ENCODE results near the gene CENPU. TPM values are rescaled to one million over a fixed set of nuclear protein-coding genes. Genes with fewer than 3 reads are reported as not detected.

The CENPU gene
- total RNA-seq, 1 donor from 2014 or later: 52.1 TPM

DNA sequence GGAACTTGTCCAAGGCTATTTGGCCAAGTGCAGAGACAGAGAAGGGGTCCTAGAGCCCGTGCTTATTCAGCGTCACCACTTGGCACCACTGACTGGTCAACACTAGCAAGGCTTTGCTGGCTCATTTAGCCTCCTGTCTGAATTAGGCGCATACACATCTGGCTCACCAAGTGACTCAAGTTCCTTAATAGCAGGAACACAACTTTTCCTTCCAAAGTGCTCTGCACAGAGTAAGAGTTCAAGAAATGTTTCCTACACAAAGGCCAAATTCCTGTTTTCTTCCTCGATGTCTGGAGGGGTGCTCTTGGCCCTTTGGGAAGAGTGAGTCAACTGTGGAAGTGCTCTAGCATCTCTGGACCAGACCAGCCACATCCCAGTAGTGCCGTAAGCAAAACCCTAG lies 26.8 kb upstream of the CENPU start:
- Mint-ChIP-seq H3K4me1 (ENCODE audit: unreplicated experiment) (peaks cover 6% of the 10 kb centered on the region), H3K9me3 (no peaks in the 10 kb centered on the region), H3K27me3 (no peaks in the 10 kb centered on the region), H3K4me3 (no peak overlapping the region), H3K27ac (no peak overlapping the region), H3K36me3 (peaks cover 34% of the 10 kb centered on the region)
- TF ChIP-seq, protein P1, sequence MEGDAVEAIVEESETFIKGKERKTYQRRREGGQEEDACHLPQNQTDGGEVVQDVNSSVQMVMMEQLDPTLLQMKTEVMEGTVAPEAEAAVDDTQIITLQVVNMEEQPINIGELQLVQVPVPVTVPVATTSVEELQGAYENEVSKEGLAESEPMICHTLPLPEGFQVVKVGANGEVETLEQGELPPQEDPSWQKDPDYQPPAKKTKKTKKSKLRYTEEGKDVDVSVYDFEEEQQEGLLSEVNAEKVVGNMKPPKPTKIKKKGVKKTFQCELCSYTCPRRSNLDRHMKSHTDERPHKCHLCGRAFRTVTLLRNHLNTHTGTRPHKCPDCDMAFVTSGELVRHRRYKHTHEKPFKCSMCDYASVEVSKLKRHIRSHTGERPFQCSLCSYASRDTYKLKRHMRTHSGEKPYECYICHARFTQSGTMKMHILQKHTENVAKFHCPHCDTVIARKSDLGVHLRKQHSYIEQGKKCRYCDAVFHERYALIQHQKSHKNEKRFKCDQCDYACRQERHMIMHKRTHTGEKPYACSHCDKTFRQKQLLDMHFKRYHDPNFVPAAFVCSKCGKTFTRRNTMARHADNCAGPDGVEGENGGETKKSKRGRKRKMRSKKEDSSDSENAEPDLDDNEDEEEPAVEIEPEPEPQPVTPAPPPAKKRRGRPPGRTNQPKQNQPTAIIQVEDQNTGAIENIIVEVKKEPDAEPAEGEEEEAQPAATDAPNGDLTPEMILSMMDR (conservative IDR thresholded peaks at IDR 0.05): no peak
- no peak for DNase-seq (ENCODE audit: extremely low spot score, unreplicated experiment)

DNA sequence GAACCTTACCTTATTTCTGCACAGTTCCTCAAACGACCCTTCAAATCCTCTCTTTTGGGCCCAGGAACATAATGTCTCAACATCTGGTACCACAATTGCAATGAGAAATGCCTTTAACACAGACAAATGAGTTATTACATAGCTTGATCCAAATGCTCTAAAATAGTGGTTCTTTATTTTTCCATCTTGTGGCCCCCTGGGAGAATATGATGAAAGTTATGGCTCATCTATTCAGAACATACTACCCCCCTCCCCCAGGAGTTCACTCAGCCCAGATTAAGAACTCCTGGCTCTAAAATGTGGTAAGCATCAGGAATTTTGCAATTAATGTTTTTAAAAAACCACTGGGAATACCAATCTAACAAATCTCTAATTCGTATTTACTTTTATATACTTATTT lies 23.9 kb upstream of the CENPU start:
- Mint-ChIP-seq H3K27me3 (no peaks in the 10 kb centered on the region), H3K36me3 (peaks cover 31% of the 10 kb centered on the region), H3K9me3 (no peaks in the 10 kb centered on the region), H3K4me1 (ENCODE audit: unreplicated experiment) (no peaks in the 10 kb centered on the region), H3K4me3 (no peak overlapping the region), H3K27ac (no peak overlapping the region)
- TF ChIP-seq, protein P1 (conservative IDR thresholded peaks at IDR 0.05): no peak
- no peak for DNase-seq (ENCODE audit: extremely low spot score, unreplicated experiment)

DNA sequence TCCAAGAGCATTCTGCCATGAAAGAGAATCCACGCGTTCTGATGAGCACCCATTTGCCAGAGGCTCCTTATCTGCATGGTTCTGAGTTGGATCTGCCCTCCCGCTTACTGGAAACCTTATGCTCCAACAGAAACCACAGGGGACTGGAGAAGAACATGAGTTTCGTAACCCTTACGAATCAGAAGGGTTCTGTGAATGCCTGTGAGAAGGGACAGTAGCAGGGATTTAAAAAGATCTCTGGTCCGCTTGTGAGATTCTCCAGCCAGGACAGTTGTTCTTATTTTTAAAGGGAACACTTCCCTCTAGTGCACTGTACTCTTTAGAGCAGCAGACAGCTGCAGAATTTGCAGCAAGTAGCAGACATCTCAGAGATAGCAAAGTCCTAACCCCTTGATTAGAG lies 22.5 kb upstream of the CENPU start:
- no peak for DNase-seq (ENCODE audit: extremely low spot score, unreplicated experiment)
- no peak overlapping the region for H3K4me3 Mint-ChIP-seq

DNA sequence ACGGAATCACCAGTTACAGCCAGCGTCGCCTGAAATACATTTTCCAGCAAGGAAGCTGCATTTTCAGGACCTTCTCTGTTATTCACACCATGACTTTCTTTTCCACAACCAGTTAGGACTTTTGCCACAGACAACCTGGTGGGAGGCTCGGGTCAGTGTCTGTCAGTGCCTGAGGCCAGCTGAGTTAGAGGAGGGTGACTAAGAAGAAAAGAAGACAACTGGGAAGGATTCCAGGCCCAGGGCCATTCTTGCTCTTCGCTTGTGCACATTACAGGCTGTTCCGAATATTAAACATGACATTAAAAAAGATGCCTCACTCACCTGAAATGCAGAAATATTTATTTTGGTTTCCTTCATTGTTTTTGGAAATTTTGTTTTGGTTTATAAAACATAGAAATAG lies 21.4 kb upstream of the CENPU start:
- DNase-seq (ENCODE audit: extremely low spot score, unreplicated experiment): no peak
- TF ChIP-seq, protein P1 (conservative IDR thresholded peaks at IDR 0.05): no peak
- H3K4me1 Mint-ChIP-seq (ENCODE audit: unreplicated experiment): peaks cover 7% of the 10 kb centered on the region
- H3K9me3 Mint-ChIP-seq: no peaks in the 10 kb centered on the region
- peak overlapping the region; percentile 7 for H3K27ac Mint-ChIP-seq
- no peak overlapping the region for H3K4me3 Mint-ChIP-seq
- no peaks in the 10 kb centered on the region for H3K27me3 Mint-ChIP-seq
- H3K36me3 Mint-ChIP-seq: peaks cover 30% of the 10 kb centered on the region

More for the DNA sequence above, 22.5 kb upstream of the CENPU start:
- H3K27me3 Mint-ChIP-seq: no peaks in the 10 kb centered on the region
- H3K36me3 Mint-ChIP-seq: peaks cover 31% of the 10 kb centered on the region
- H3K9me3 Mint-ChIP-seq: no peaks in the 10 kb centered on the region
- peaks cover under 1% of the 10 kb centered on the region for H3K4me1 Mint-ChIP-seq (ENCODE audit: unreplicated experiment)
- TF ChIP-seq, protein P1 (conservative IDR thresholded peaks at IDR 0.05): no peak
- H3K27ac Mint-ChIP-seq: no peak overlapping the region

DNA sequence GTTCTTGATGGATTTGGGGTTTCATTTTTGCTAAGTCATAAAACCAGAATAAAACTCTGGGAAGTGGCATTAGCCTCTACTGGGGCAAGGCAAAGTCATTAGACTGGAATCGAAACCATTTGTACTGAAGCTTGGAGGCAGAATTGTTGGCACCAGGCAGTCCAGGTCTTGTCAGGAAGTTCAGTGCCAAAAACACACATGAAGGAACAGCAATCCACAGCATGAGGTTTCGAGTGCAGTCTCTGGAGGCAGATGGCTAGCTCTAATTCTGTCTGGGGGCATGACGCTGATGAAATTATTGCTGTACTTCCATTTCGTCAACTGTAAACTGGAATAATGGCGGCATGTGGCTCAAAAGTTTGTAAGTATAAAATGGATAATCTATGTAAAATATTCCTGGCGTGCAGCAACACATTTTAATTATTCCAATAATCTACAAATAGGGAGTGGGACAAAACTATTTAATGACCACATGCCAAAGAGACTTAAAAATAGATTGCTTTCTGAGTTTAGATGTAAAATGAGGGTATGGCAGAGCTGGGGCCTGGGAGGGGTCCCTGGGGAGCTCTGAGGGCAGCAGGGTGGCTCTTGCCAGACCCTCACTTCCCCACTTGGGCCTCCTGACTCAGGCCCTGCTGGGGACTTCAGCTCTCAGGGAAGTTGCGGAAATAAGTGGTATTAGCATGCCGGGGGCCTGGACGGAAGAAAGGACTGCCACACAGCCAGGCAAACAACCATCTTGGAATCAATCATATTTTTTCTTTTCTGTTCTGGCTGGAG lies 18.8 kb upstream of the CENPU start:
- H3K27me3 Mint-ChIP-seq: no peaks in the 10 kb centered on the region
- TF ChIP-seq, protein P1 (conservative IDR thresholded peaks at IDR 0.05): no peak
- H3K27ac Mint-ChIP-seq: no peak overlapping the region
- peaks cover 17% of the 10 kb centered on the region for H3K36me3 Mint-ChIP-seq
- DNase-seq (ENCODE audit: extremely low spot score, unreplicated experiment): no peak
- peaks cover 10% of the 10 kb centered on the region for H3K4me1 Mint-ChIP-seq (ENCODE audit: unreplicated experiment)
- no peak overlapping the region for H3K4me3 Mint-ChIP-seq
- H3K9me3 Mint-ChIP-seq: no peaks in the 10 kb centered on the region

All from type B pancreatic cell (in vitro differentiated cells).